Erythroblast (primary cell): ENCODE data around the gene TCF7.

ENCODE experiments used
- GATA1 ChIP-seq: IDR thresholded peaks from 2 replicates; pipeline ENCODE4 v1.6.1; 2011; ENCODE audit warnings: low read depth, mild to moderate bottlenecking, control low read depth, low read length, moderate library complexity
- POLR2A ChIP-seq: IDR thresholded peaks from 2 replicates; pipeline ENCODE4 v1.6.1; 2011; ENCODE audit warnings: mild to moderate bottlenecking, low read length

DNA sequence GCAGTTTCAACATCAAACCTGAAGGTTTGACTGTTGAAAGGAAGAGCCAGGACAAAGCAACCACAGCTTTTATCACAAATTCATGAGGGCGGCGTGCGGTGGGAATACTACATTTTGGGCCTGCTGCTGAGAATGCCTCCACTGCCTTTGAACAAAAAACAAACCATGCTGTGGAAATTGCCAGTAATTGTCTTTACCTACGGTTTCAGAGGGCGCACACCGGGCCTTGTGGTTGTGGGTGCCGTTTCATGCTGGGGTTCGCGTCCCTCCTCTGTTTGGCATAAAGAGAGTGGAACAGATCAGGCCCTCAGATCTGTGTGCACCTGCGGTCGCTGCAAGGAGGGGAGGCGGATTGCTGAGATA lies 27.6 kb upstream of the TCF7 start:
- TF ChIP-seq POLR2A (no peak), GATA1 (no peak)
